HCT116 (cell line): ENCODE data around the gene MEGF6.

Source experiments
- ELF1 ChIP-seq: IDR thresholded peaks from 2 replicates; pipeline ENCODE4 v1.6.1; 2012; ENCODE audit warnings: low read depth, borderline replicate concordance
- POLR2AphosphoS5 ChIP-seq: IDR thresholded peaks from 2 replicates; pipeline ENCODE4 v1.6.1; 2011; ENCODE audit warnings: mild to moderate bottlenecking, low read depth, low read length, moderate library complexity
- RAD21 ChIP-seq: IDR thresholded peaks from 2 replicates; pipeline ENCODE4 v1.6.1; 2012; ENCODE audit warnings: low read depth, mild to moderate bottlenecking
- YY1 ChIP-seq: IDR thresholded peaks from 2 replicates; pipeline ENCODE4 v1.6.1; 2011; ENCODE audit warnings: low read length, low read depth, moderate library complexity, mild to moderate bottlenecking; ENCODE audit not compliant: insufficient replicate concordance; ENCODE audit errors: extremely low read depth
- ZFX ChIP-seq: fragments of 450-650 bp; IDR thresholded peaks from 2 replicates; pipeline ENCODE4 v1.6.1; 2017
- ZNF274 ChIP-seq: fragments of 200-500 bp; sonication (Bioruptor generic); IDR thresholded peaks from 2 replicates; pipeline ENCODE4 v1.6.1; 2014; ENCODE audit warnings: mild to moderate bottlenecking, low read depth, low read length, inconsistent platforms
- TF ChIP-seq, protein P1 (sequence below): IDR thresholded peaks from 2 replicates; pipeline ENCODE4 v1.6.1; 2012; ENCODE audit warnings: low read depth
- TF ChIP-seq, protein P2 (sequence below), 3 experiments: fragments of 200-600 bp in 1 of 3; sonication (generic) in 1 of 3; IDR thresholded peaks in 2 of 3; conservative IDR thresholded peaks in 1 of 3; 2 replicates each; pipeline ENCODE4 v1.5.1; 2012 to 2017; ENCODE audit warnings: low read depth in 2 of 3, low read length in 2 of 3, antibody characterized with exemption in 1 of 3, borderline replicate concordance in 1 of 3, control low read depth in 1 of 3, mild to moderate bottlenecking in 1 of 3, mixed read lengths in 1 of 3, mixed run types in 1 of 3, moderate library complexity in 1 of 3; ENCODE audit not compliant: insufficient read depth in 1 of 3
- TF ChIP-seq, protein P3 (sequence below): IDR thresholded peaks from 2 replicates; pipeline ENCODE4 v1.6.1; 2012

DNA sequence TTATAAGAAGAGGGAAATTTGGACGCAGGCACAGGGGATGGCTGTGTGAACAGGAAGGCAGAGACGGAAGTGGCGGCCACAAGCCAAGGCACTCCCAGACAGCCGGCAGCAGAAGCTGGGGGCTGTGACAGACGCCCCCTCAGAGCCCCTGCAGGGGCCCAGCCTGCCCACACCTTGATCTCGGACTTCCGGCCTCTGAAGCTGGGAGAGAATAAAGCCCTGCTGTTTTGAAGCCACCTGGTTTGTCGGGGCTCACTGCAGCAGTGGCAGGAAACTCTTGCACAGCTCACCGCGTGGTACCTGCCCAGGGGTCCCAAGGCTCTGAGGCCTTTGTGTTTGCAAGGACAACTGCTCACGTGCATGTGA, 13.7 kb downstream of the MEGF6 start:
- TF ChIP-seq RAD21 (no peak), POLR2AphosphoS5 (no peak), ZFX (no peak), ELF1 (no peak), ZNF274 (no peak), YY1 (no peak)
- TF ChIP-seq, protein P1, sequence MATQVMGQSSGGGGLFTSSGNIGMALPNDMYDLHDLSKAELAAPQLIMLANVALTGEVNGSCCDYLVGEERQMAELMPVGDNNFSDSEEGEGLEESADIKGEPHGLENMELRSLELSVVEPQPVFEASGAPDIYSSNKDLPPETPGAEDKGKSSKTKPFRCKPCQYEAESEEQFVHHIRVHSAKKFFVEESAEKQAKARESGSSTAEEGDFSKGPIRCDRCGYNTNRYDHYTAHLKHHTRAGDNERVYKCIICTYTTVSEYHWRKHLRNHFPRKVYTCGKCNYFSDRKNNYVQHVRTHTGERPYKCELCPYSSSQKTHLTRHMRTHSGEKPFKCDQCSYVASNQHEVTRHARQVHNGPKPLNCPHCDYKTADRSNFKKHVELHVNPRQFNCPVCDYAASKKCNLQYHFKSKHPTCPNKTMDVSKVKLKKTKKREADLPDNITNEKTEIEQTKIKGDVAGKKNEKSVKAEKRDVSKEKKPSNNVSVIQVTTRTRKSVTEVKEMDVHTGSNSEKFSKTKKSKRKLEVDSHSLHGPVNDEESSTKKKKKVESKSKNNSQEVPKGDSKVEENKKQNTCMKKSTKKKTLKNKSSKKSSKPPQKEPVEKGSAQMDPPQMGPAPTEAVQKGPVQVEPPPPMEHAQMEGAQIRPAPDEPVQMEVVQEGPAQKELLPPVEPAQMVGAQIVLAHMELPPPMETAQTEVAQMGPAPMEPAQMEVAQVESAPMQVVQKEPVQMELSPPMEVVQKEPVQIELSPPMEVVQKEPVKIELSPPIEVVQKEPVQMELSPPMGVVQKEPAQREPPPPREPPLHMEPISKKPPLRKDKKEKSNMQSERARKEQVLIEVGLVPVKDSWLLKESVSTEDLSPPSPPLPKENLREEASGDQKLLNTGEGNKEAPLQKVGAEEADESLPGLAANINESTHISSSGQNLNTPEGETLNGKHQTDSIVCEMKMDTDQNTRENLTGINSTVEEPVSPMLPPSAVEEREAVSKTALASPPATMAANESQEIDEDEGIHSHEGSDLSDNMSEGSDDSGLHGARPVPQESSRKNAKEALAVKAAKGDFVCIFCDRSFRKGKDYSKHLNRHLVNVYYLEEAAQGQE: no peak
- TF ChIP-seq, protein P2, sequence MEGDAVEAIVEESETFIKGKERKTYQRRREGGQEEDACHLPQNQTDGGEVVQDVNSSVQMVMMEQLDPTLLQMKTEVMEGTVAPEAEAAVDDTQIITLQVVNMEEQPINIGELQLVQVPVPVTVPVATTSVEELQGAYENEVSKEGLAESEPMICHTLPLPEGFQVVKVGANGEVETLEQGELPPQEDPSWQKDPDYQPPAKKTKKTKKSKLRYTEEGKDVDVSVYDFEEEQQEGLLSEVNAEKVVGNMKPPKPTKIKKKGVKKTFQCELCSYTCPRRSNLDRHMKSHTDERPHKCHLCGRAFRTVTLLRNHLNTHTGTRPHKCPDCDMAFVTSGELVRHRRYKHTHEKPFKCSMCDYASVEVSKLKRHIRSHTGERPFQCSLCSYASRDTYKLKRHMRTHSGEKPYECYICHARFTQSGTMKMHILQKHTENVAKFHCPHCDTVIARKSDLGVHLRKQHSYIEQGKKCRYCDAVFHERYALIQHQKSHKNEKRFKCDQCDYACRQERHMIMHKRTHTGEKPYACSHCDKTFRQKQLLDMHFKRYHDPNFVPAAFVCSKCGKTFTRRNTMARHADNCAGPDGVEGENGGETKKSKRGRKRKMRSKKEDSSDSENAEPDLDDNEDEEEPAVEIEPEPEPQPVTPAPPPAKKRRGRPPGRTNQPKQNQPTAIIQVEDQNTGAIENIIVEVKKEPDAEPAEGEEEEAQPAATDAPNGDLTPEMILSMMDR (IDR thresholded peaks at IDR 0.05 in 2 of 3, conservative IDR thresholded peaks at IDR 0.05 in 1 of 3; ENCODE audit: borderline replicate concordance in 1 of 3, insufficient read depth in 1 of 3, low read depth in 2 of 3, low read length in 2 of 3): no peak
- TF ChIP-seq, protein P3, sequence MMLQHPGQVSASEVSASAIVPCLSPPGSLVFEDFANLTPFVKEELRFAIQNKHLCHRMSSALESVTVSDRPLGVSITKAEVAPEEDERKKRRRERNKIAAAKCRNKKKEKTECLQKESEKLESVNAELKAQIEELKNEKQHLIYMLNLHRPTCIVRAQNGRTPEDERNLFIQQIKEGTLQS: no peak
